T-helper 9 cell (primary cell): ENCODE results near the gene TFIP11.

ENCODE experiments used
- DNase-seq: peaks from one replicate; pipeline ENCODE4 v3.0.0-alpha.2; 2020

TFIP11 gene

GRCh38 chr22:26502688-26503561 is 9.3 kb downstream of the TFIP11 start:
- peak; percentile 36 for DNase-seq

GRCh38 chr22:26501996-26502395 is 10.3 kb downstream of the TFIP11 start:
- no peak for DNase-seq

GRCh38 chr22:26499188-26499703 is 13.0 kb downstream of the TFIP11 start:
- DNase-seq: no peak

GRCh38 chr22:26496456-26496855 is 15.8 kb downstream of the TFIP11 start:
- DNase-seq: no peak

GRCh38 chr22:26494506-26494905 is 17.8 kb downstream of the TFIP11 start:
- no peak for DNase-seq

- no peak for DNase-seq
Measured at GRCh38 chr22:26492220-26492619, 20.1 kb downstream of the TFIP11 start.

- no peak for DNase-seq
Measured at GRCh38 chr22:26489447-26490036, 22.7 kb downstream of the TFIP11 start.

GRCh38 chr22:26487996-26488395 is 24.3 kb downstream of the TFIP11 start:
- DNase-seq: no peak

GRCh38 chr22:26486394-26486793 is 25.9 kb downstream of the TFIP11 start:
- DNase-seq: no peak

GRCh38 chr22:26485806-26486390 is 26.4 kb downstream of the TFIP11 start:
- no peak for DNase-seq

GRCh38 chr22:26485013-26485412 is 27.3 kb downstream of the TFIP11 start:
- no peak for DNase-seq

GRCh38 chr22:26484360-26484706 is 27.9 kb downstream of the TFIP11 start:
- DNase-seq: no peak

- peak; percentile 91 for DNase-seq
Measured at GRCh38 chr22:26483439-26484359, 28.6 kb downstream of the TFIP11 start, which contains the start of the genes HPS4 and SRRD. TSS of gene HPS4 (minus strand) at chr22:26483783. CDS start at chr22:26481762, 2,021 bp downstream. TSS of gene SRRD (plus strand) at chr22:26483877. CDS start at chr22:26483891, 14 bp downstream.

- no peak for DNase-seq
Measured at GRCh38 chr22:26483043-26483438, 29.2 kb downstream of the TFIP11 start.

GRCh38 chr22:26482161-26482560 is 30.1 kb downstream of the TFIP11 start:
- DNase-seq: no peak

- no peak for DNase-seq
Measured at GRCh38 chr22:26481694-26482093, 30.6 kb downstream of the TFIP11 start.

GRCh38 chr22:26481112-26481693 is 31.1 kb downstream of the TFIP11 start:
- DNase-seq: no peak

- no peak for DNase-seq
Measured at GRCh38 chr22:26480611-26480932, 31.7 kb downstream of the TFIP11 start.

GRCh38 chr22:26479792-26480610 is 32.3 kb downstream of the TFIP11 start:
- no peak for DNase-seq

GRCh38 chr22:26479043-26479791 is 33.1 kb downstream of the TFIP11 start:
- no peak for DNase-seq

- DNase-seq: no peak
Measured at GRCh38 chr22:26477341-26477731, 34.9 kb downstream of the TFIP11 start.
